ENCODE results near the gene TMEM184C. TPM values are rescaled to one million over a fixed set of nuclear protein-coding genes. Genes with fewer than 3 reads are reported as not detected.

The TMEM184C gene
- total and polyA plus RNA-seq, 2 experiments from 2014 or later, result 15.1 to 42.2 TPM

GRCh38 chr4:147587041-147587440, 30.2 kb upstream of the TMEM184C start:
- Mint-ChIP-seq H3K4me1 (peaks cover 14% of the 10 kb centered on the region), H3K27me3 (ENCODE audit: insufficient read depth, low read depth, poor library complexity) (peaks cover 2% of the 10 kb centered on the region), H3K9me3 (peaks cover 20% of the 10 kb centered on the region), H3K4me3 (no peak overlapping the region), H3K36me3 (ENCODE audit: low read depth) (peaks cover 7% of the 10 kb centered on the region; the same call in 2 of the 3 replicates), H3K27ac (no peak overlapping the region)
- no peak for ATAC-seq
- TF ChIP-seq CREB1 (CRISPR knock-in tag; IDR thresholded peaks at IDR 0.05; ENCODE audit: low read depth) (no peak), ETS1 (IDR thresholded peaks at IDR 0.05) (no peak)
- H3K9me2 ChIP-seq (ENCODE audit: insufficient read depth), result no peaks in the 10 kb centered on the region
- no peak overlapping the region for H3K27ac ChIP-seq (ENCODE audit: low read depth)
- no peak overlapping the region for H3K4me2 ChIP-seq
- no peak overlapping the region for H3K4me3 ChIP-seq
- no peaks in the 10 kb centered on the region for H3K27me3 ChIP-seq (ENCODE audit: insufficient read depth)
- H3K36me3 ChIP-seq (ENCODE audit: insufficient read depth), result peaks cover 7% of the 10 kb centered on the region; the same call in 1 of the 2 replicates
- 0 out of 2 replicates have a peak, but pooled peaks cover 8% of the 10 kb centered on the region for H3K4me1 ChIP-seq (ENCODE audit: insufficient read depth)
- H3F3A ChIP-seq (replicated peaks; ENCODE audit: low read depth), result no peaks in the 10 kb centered on the region
- DNase-seq (ENCODE audit: low spot score), result no peak
- no peaks in the 10 kb centered on the region for H3K79me2 ChIP-seq (replicated peaks; ENCODE audit: insufficient read depth)
- H4K20me1 ChIP-seq (replicated peaks; ENCODE audit: insufficient read depth), result no peaks in the 10 kb centered on the region
- H2AFZ ChIP-seq, result no peak overlapping the region

GRCh38 chr4:147589586-147589985, 27.6 kb upstream of the TMEM184C start:
- no peak overlapping the region for H3K27ac ChIP-seq (ENCODE audit: low read depth)
- Mint-ChIP-seq H3K4me3 (no peak overlapping the region), H3K36me3 (ENCODE audit: low read depth) (peaks cover 5% of the 10 kb centered on the region; the same call in 2 of the 3 replicates), H3K27me3 (ENCODE audit: insufficient read depth, low read depth, poor library complexity) (peaks cover 2% of the 10 kb centered on the region), H3K4me1 (peaks cover 14% of the 10 kb centered on the region), H3K27ac (no peak overlapping the region), H3K9me3 (peaks cover 13% of the 10 kb centered on the region)
- H3K36me3 ChIP-seq (ENCODE audit: insufficient read depth), result peaks cover 3% of the 10 kb centered on the region; the same call in 1 of the 2 replicates
- 0 out of 2 replicates have a peak, but pooled peaks cover 8% of the 10 kb centered on the region for H3K4me1 ChIP-seq (ENCODE audit: insufficient read depth)
- TF ChIP-seq ZNF114 (CRISPR knock-in tag; IDR thresholded peaks at IDR 0.05), result no peak
- no peak for TF ChIP-seq STAT1 (IDR thresholded peaks at IDR 0.05; ENCODE audit: unreplicated experiment)
- no peak for TF ChIP-seq POLR2AphosphoS5 (IDR thresholded peaks at IDR 0.05; ENCODE audit: low read depth)
- no peak for TF ChIP-seq EZH2 (IDR thresholded peaks at IDR 0.05; ENCODE audit: low read depth, unreplicated experiment)
- no peak for TF ChIP-seq ZNF331 (CRISPR knock-in tag; IDR thresholded peaks at IDR 0.05; ENCODE audit: low read depth)
- TF ChIP-seq ETS1 (IDR thresholded peaks at IDR 0.05), result no peak
- TF ChIP-seq NANOG (IDR thresholded peaks at IDR 0.05; ENCODE audit: borderline replicate concordance), result no peak
- no peak for TF ChIP-seq CREB1 (CRISPR knock-in tag; IDR thresholded peaks at IDR 0.05; ENCODE audit: low read depth)
- TF ChIP-seq, protein P1, sequence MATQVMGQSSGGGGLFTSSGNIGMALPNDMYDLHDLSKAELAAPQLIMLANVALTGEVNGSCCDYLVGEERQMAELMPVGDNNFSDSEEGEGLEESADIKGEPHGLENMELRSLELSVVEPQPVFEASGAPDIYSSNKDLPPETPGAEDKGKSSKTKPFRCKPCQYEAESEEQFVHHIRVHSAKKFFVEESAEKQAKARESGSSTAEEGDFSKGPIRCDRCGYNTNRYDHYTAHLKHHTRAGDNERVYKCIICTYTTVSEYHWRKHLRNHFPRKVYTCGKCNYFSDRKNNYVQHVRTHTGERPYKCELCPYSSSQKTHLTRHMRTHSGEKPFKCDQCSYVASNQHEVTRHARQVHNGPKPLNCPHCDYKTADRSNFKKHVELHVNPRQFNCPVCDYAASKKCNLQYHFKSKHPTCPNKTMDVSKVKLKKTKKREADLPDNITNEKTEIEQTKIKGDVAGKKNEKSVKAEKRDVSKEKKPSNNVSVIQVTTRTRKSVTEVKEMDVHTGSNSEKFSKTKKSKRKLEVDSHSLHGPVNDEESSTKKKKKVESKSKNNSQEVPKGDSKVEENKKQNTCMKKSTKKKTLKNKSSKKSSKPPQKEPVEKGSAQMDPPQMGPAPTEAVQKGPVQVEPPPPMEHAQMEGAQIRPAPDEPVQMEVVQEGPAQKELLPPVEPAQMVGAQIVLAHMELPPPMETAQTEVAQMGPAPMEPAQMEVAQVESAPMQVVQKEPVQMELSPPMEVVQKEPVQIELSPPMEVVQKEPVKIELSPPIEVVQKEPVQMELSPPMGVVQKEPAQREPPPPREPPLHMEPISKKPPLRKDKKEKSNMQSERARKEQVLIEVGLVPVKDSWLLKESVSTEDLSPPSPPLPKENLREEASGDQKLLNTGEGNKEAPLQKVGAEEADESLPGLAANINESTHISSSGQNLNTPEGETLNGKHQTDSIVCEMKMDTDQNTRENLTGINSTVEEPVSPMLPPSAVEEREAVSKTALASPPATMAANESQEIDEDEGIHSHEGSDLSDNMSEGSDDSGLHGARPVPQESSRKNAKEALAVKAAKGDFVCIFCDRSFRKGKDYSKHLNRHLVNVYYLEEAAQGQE (IDR thresholded peaks at IDR 0.05; ENCODE audit: unreplicated experiment), result no peak
- TF ChIP-seq JUNB (IDR thresholded peaks at IDR 0.05; ENCODE audit: unreplicated experiment), result no peak
- H3K4me2 ChIP-seq, result no peak overlapping the region
- DNase-seq (ENCODE audit: low spot score), result no peak
- no peaks in the 10 kb centered on the region for H4K20me1 ChIP-seq (replicated peaks; ENCODE audit: insufficient read depth)
- no peak overlapping the region for H3K4me3 ChIP-seq
- H3K79me2 ChIP-seq (replicated peaks; ENCODE audit: insufficient read depth), result no peaks in the 10 kb centered on the region
- H3K27me3 ChIP-seq (ENCODE audit: insufficient read depth), result no peaks in the 10 kb centered on the region
- H2AFZ ChIP-seq, result no peak overlapping the region
- no peaks in the 10 kb centered on the region for H3F3A ChIP-seq (replicated peaks; ENCODE audit: low read depth)
- H3K9me2 ChIP-seq (ENCODE audit: insufficient read depth), result no peaks in the 10 kb centered on the region
- ATAC-seq, result no peak; the same call in 2 of the 3 replicates
